OCI-LY7 (cell line): Measurements from ENCODE around the gene KCNK7. TPM values are rescaled to one million over a fixed set of nuclear protein-coding genes. Genes with fewer than 3 reads are reported as not detected.

Source experiments
- BruUV-seq: library from RNA; stranded (reverse); fragments of 400-500 nt; replicated peaks from 2 replicates; lab custom pipeline; 2021; lab: Mats Ljungman, UMichigan
- CTCF ChIA-PET: fragments of 300-600 bp; sonication (Branson Sonifier 250); formaldehyde crosslinking; loops from one replicate; lab custom pipeline; 2022; ENCODE audit warnings: antibody characterized with exemption; ENCODE audit not compliant: unreplicated experiment; lab: Charles Lee
- POLR2A ChIA-PET: fragments of 300-600 bp; sonication (Branson Sonifier 250); formaldehyde crosslinking; loops from one replicate; lab custom pipeline; 2022; ENCODE audit warnings: antibody characterized with exemption; lab: Charles Lee
- DNase-seq: peaks from one replicate; pipeline ENCODE4 v3.0.0-alpha.2; 2015; ENCODE audit warnings: low spot score
- H2AFZ ChIP-seq: fragments of 200-600 bp; sonication (generic), shearing (Covaris generic); 2 replicates; pipeline ENCODE4 v1.6.1; 2014; ENCODE audit warnings: mild to moderate bottlenecking, antibody characterized with exemption, low read length, moderate library complexity
- H3K27ac ChIP-seq: fragments of 200-600 bp; sonication (generic); 2 replicates; pipeline ENCODE4 v1.5.1; 2014; ENCODE audit warnings: mixed run types, low read depth, mild to moderate bottlenecking, moderate library complexity, low read length, inconsistent platforms; ENCODE audit not compliant: poor library complexity, severe bottlenecking
- H3K36me3 ChIP-seq: fragments of 200-600 bp; sonication (generic); 2 replicates; pipeline ENCODE4 v1.6.1; 2014; ENCODE audit warnings: mild to moderate bottlenecking, antibody characterized with exemption, low read length, moderate library complexity, mixed read lengths; ENCODE audit not compliant: insufficient read depth
- H3K4me1 ChIP-seq: fragments of 200-600 bp; sonication (generic); 2 replicates; pipeline ENCODE4 v1.5.1; 2014; ENCODE audit warnings: mild to moderate bottlenecking, low read length; ENCODE audit not compliant: insufficient read depth, poor library complexity, severe bottlenecking
- H3K4me2 ChIP-seq: fragments of 200-600 bp; sonication (generic); 2 replicates; pipeline ENCODE4 v1.6.1; 2014; ENCODE audit warnings: mild to moderate bottlenecking, low read length
- H3K4me3 ChIP-seq: fragments of 200-600 bp; sonication (generic); 2 replicates; pipeline ENCODE4 v1.5.1; 2014; ENCODE audit warnings: mild to moderate bottlenecking, low read depth, low read length; ENCODE audit not compliant: poor library complexity, severe bottlenecking
- H3K79me2 ChIP-seq: fragments of 200-600 bp; sonication (generic); 2 replicates; pipeline ENCODE4 v1.6.1; 2016; ENCODE audit warnings: low read depth, mild to moderate bottlenecking, low read length, moderate library complexity, mixed read lengths; ENCODE audit not compliant: insufficient read depth
- H3K9me2 ChIP-seq: fragments of 200-600 bp; sonication (generic); 2 replicates; pipeline ENCODE4 v1.6.1; 2016; ENCODE audit warnings: mild to moderate bottlenecking, low read length, mixed read lengths; ENCODE audit not compliant: insufficient read depth
- H3K9me3 ChIP-seq: fragments of 200-600 bp; sonication (generic); 2 replicates; pipeline ENCODE4 v1.6.1; 2014; ENCODE audit warnings: mild to moderate bottlenecking, mixed run types, low read length, mixed read lengths
- H4K20me1 ChIP-seq: fragments of 200-600 bp; sonication (generic); 2 replicates; pipeline ENCODE4 v1.6.1; 2014; ENCODE audit warnings: mild to moderate bottlenecking, antibody characterized with exemption, low read length, moderate library complexity, mixed read lengths; ENCODE audit not compliant: insufficient read depth
- CTCF ChIP-seq: fragments of 200-600 bp; sonication (generic); conservative IDR thresholded peaks from 2 replicates; pipeline ENCODE4 v1.5.1; 2014; ENCODE audit warnings: mild to moderate bottlenecking, antibody characterized with exemption, low read length, moderate library complexity, mixed read lengths
- EZH2phosphoT487 ChIP-seq: fragments of 200-600 bp; sonication (generic); IDR thresholded peaks from 2 replicates; pipeline ENCODE4 v1.6.1; 2018; ENCODE audit warnings: low read depth, borderline replicate concordance, mild to moderate bottlenecking, mixed run types, antibody characterized with exemption, low read length, moderate library complexity, mixed read lengths
- intact Hi-C: fragments of 100-400 bp; cut with micrococcal nuclease; formaldehyde crosslinking; loops from one replicate; pipeline ENCODE4 v1.10.0; 2022; ENCODE audit not compliant: unreplicated experiment
- total RNA-seq, 2 experiments: library from RNA; depleted of rRNA in 1 of 2; stranded (reverse); fragments of >200 nt in 1 of 2; shearing (Covaris generic) in 1 of 2; gene quantifications; 2 replicates each; pipeline ENCODE4 v1.2.3, GENCODE V29; 2014 to 2022

The KCNK7 gene
- total RNA-seq, 2 experiments from 2014 or later, result 0.68 to 1.4 TPM

- BruUV-seq, result no TSS peak
- H3K4me3 ChIP-seq, result peak overlapping the region; percentile 97
- no peaks in the 10 kb centered on the region for H3K9me3 ChIP-seq
- peaks cover 48% of the 10 kb centered on the region for H3K79me2 ChIP-seq
- no peaks in the 10 kb centered on the region for H3K9me2 ChIP-seq
- intact Hi-C loops, result no loop called here
- ChIA-PET CTCF (interaction anchor here (0.6 kb wide), 1 partner anchor 102 kb away, joined by 3 read pairs; no protein-coding TSS in a partner anchor), POLR2A (no interaction called here)
- peak overlapping the region; percentile 99 for H3K4me2 ChIP-seq
- H2AFZ ChIP-seq, result no peak overlapping the region
- H3K27ac ChIP-seq, result peak overlapping the region; percentile 75
- H3K4me1 ChIP-seq, result peaks cover 31% of the 10 kb centered on the region
- no peaks in the 10 kb centered on the region for H4K20me1 ChIP-seq
- TF ChIP-seq CTCF, result peak; percentile 43
- no peak for TF ChIP-seq EZH2phosphoT487
- DNase-seq, result peak; percentile 40
- H3K36me3 ChIP-seq, result peaks cover 54% of the 10 kb centered on the region
These were observed 21.7 kb upstream of the KCNK7 start for GRCh38 chr11:65617136-65617850.

- peaks cover 47% of the 10 kb centered on the region for H3K36me3 ChIP-seq
- H3K9me3 ChIP-seq, result no peaks in the 10 kb centered on the region
- ChIA-PET POLR2A (interaction anchor here (0.6 kb wide), 2 partner anchors 109 to 498 kb away, joined by 3 read pairs; no protein-coding TSS in a partner anchor), CTCF (interaction anchor here (0.6 kb wide), 1 partner anchor 102 kb away, joined by 3 read pairs; no protein-coding TSS in a partner anchor)
- peaks cover 50% of the 10 kb centered on the region for H3K79me2 ChIP-seq
- no TSS peak for BruUV-seq
- DNase-seq, result peak; percentile 42
- peaks cover 39% of the 10 kb centered on the region for H3K4me1 ChIP-seq
- no peaks in the 10 kb centered on the region for H3K9me2 ChIP-seq
- H3K4me3 ChIP-seq, result peak overlapping the region; percentile 97
- H3K27ac ChIP-seq, result peak overlapping the region; percentile 75
- intact Hi-C loops, result no loop called here
- H2AFZ ChIP-seq, result no peak overlapping the region
- H4K20me1 ChIP-seq, result no peaks in the 10 kb centered on the region
- peak overlapping the region; percentile 99 for H3K4me2 ChIP-seq
- no peak for TF ChIP-seq CTCF
- no peak for TF ChIP-seq EZH2phosphoT487
These were observed 21.0 kb upstream of the KCNK7 start for GRCh38 chr11:65616575-65617001.
